GM10847 (cell line): ENCODE measurements around the gene CPS1.

Source experiments
- POLR2A ChIP-seq: IDR thresholded peaks from 2 replicates; pipeline ENCODE4 v1.6.1; 2011; ENCODE audit not compliant: insufficient read length; ENCODE audit errors: extremely low read depth

The CPS1 gene

GRCh38 chr2:210556329-210556980 is at the start of gene CPS1:
CPS1 (plus strand) TSS chr2:210556599; CDS start chr2:210556734, 135 bp downstream.
- TF ChIP-seq POLR2A: no peak

- TF ChIP-seq POLR2A: no peak
Measured at GRCh38 chr2:210515911-210516310, 40.5 kb upstream of the CPS1 start.

- TF ChIP-seq POLR2A: no peak
Measured at GRCh38 chr2:210517264-210517663, 39.1 kb upstream of the CPS1 start.

DNA sequence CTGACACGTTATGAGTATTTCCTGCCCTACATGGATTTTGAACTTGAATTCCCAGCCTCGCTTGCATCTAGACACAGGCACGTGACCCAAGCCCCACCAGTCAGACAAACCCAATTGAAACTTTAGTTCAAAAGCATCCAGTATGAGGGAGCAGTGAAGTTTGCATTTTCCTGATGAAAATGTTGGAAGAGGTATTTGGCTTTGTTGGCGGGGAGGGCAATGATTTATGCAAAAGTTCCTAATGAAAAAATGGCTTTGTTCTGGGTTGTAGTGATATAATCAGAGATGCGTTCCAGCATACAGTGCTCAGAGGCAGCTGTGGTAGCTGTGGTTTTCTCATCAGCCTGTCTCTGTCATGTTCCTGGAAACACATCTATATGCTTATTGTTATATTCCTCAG is 36.8 kb upstream of the CPS1 start:
- no peak for TF ChIP-seq POLR2A

- no peak for TF ChIP-seq POLR2A
Measured at GRCh38 chr2:210522399-210522798, 34.0 kb upstream of the CPS1 start.

- TF ChIP-seq POLR2A: no peak
Measured at GRCh38 chr2:210523650-210524289, 32.6 kb upstream of the CPS1 start.

DNA sequence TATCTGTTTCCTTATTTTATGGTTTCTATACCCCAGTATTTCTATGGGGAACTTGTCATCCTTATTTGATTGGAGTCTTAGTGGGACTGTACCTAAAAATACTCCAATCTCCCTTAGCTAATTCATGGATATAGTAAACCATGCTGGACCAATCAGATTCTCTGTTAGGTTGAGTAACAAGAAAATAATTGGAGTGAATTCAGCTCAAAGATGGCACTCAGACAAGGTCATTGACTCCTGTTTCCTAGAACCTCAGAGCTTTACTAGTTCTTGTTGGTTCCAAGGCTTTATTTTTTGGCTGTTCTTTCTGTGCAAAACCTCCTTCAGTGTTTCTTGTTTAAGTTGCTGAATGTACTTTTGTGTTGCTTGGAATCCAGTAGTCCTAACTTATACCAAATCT is 31.9 kb upstream of the CPS1 start:
- no peak for TF ChIP-seq POLR2A

- TF ChIP-seq POLR2A: no peak
Measured at GRCh38 chr2:210527286-210527685, 29.1 kb upstream of the CPS1 start.

GRCh38 chr2:210528716-210529115 is 27.7 kb upstream of the CPS1 start:
- TF ChIP-seq POLR2A: no peak

DNA sequence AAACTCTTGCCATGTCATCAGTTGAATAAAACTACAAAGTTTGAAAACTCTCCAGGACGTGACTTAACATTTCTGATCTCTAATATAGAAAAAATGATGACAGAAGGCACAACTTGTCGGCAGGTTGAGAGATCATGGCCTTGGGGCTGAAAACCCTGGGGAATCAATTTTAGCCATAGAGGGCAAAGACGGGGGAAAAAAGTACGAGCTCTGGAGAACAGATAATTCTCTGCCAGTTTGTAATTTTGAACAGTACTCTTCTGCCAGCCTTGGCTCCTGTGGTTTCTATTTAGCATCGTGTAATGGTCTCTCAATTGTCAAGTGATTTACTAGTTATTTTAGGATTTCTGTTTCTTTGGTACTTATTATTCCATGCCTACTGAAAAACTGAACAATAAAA is 25.3 kb upstream of the CPS1 start:
- no peak for TF ChIP-seq POLR2A

- no peak for TF ChIP-seq POLR2A
Measured at GRCh38 chr2:210531482-210531881, 24.9 kb upstream of the CPS1 start.

DNA sequence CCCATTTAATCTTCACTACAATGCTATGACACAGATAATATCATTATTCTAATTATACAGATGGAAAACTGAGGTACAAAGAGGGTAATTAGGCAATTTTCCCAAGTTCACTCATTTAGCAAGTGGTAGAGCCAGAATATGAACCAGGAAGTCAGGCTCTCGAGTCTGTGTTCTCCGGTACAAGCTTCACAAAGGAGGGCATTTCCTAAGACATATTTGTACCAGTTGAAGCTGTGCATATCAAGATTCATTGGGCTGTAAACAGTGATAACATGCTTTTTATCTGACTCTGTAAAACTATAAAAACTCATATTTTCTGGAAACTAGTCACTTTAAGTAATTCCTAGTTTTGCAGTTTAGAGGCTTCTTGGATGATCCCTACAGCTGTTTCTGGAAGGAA is 23.0 kb upstream of the CPS1 start:
- no peak for TF ChIP-seq POLR2A

GRCh38 chr2:210534879-210535278 is 21.5 kb upstream of the CPS1 start:
- no peak for TF ChIP-seq POLR2A

DNA sequence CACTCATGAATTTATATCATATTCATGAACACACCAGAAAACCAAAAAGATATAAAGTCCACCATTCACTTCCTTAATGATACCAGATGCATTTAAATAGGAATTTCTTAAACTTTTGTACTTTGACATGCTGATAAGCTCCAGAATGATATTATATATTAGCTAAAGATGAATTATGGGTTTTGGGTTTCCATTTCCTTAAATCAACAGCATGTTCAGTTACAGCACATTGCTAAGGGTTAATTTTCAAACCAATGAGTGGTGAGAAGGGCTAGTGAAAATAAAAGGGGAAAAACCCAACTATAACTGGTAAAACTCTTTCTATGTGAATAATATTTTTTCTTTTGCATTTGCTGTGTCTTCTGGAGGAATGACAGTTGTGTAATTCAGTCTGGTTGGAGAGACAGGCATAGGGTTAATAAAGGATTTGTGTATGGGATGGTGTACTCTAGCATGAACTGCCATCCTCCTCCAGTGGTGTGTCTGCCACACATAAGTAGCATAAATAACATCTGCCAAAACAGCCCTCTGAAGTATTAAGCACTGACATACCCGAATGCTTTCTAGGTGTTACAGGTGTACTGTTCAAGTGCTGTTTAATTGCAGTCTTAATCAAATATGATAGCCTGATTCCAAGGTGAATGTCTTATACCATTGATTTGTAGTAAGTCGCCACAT is 19.3 kb upstream of the CPS1 start:
- TF ChIP-seq POLR2A: no peak

DNA sequence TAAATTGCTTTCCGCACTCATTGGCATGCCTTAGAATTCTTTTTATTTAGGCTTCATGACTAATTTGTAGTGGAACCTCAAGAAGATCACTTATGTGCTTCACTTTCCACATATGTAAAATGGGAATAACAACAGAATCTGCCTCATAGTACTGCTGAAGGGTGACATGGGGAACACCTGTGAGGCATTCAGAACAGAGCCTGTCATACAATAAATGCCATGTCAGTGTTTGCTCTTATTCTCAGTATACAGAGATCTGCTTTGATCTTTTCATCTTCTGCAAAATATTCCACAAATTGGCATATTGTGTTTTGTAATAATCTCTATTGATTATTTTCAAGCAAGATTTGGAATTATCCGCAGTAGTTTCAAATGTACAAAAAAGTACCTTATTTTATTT is 17.4 kb upstream of the CPS1 start:
- TF ChIP-seq POLR2A: no peak
